ENCODE results near the gene SHB.

GRCh38 chr9:38066914-38067858, 1.8 kb downstream of the SHB start:
- TF ChIP-seq, protein P1, sequence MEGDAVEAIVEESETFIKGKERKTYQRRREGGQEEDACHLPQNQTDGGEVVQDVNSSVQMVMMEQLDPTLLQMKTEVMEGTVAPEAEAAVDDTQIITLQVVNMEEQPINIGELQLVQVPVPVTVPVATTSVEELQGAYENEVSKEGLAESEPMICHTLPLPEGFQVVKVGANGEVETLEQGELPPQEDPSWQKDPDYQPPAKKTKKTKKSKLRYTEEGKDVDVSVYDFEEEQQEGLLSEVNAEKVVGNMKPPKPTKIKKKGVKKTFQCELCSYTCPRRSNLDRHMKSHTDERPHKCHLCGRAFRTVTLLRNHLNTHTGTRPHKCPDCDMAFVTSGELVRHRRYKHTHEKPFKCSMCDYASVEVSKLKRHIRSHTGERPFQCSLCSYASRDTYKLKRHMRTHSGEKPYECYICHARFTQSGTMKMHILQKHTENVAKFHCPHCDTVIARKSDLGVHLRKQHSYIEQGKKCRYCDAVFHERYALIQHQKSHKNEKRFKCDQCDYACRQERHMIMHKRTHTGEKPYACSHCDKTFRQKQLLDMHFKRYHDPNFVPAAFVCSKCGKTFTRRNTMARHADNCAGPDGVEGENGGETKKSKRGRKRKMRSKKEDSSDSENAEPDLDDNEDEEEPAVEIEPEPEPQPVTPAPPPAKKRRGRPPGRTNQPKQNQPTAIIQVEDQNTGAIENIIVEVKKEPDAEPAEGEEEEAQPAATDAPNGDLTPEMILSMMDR (conservative IDR thresholded peaks at IDR 0.05) = no peak
- TF ChIP-seq EZH2 (IDR thresholded peaks at IDR 0.05; ENCODE audit: low read depth) = no peak
